ENCODE results near the gene MIER2.

- TF ChIP-seq, protein P1, sequence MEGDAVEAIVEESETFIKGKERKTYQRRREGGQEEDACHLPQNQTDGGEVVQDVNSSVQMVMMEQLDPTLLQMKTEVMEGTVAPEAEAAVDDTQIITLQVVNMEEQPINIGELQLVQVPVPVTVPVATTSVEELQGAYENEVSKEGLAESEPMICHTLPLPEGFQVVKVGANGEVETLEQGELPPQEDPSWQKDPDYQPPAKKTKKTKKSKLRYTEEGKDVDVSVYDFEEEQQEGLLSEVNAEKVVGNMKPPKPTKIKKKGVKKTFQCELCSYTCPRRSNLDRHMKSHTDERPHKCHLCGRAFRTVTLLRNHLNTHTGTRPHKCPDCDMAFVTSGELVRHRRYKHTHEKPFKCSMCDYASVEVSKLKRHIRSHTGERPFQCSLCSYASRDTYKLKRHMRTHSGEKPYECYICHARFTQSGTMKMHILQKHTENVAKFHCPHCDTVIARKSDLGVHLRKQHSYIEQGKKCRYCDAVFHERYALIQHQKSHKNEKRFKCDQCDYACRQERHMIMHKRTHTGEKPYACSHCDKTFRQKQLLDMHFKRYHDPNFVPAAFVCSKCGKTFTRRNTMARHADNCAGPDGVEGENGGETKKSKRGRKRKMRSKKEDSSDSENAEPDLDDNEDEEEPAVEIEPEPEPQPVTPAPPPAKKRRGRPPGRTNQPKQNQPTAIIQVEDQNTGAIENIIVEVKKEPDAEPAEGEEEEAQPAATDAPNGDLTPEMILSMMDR (IDR thresholded peaks at IDR 0.05; ENCODE audit: low read length) = no peak
- TF ChIP-seq EZH2 (optimal IDR thresholded peaks at IDR 0.05; ENCODE audit: low read depth, low read length) = no peak
These were observed 75.4 kb downstream of the MIER2 start for GRCh38 chr19:269241-269640.

All from MM.1S (cell line).